ENCODE results near the gene C3orf20. TPM values are rescaled to one million over a fixed set of nuclear protein-coding genes. Genes with fewer than 3 reads are reported as not detected.

The C3orf20 gene
- total and polyA plus RNA-seq, 7 donors, result 0.03 to 0.16 TPM; not detected in 5

- peaks cover 0 to 7% (median 2%) of the 10 kb centered on the region in 4 donors for H3K9me3 ChIP-seq
- WGBS, 2 donors, result 80 to 92% methylated on average over 4 of the region's 4 CpGs
- H3K4me1 ChIP-seq, result no peaks in the 10 kb centered on the region
- intact Hi-C loops (cut with DNase I), result no loop called here
- no peak for DNase-seq
- no peak overlapping the region for H3K27ac ChIP-seq
- H3K4me3 ChIP-seq, result no peak overlapping the region
- TF ChIP-seq EP300 (IDR thresholded peaks at IDR 0.05) (no peak), POLR2AphosphoS5 (IDR thresholded peaks at IDR 0.05) (no peak)
- H3K36me3 ChIP-seq, result no peaks in the 10 kb centered on the region
- no peaks in the 10 kb centered on the region for H3K27me3 ChIP-seq
Measured at GRCh38 chr3:14775563-14775962, 100.6 kb downstream of the C3orf20 start.

GRCh38 chr3:14779069-14779685, 104.2 kb downstream of the C3orf20 start:
- TF ChIP-seq POLR2AphosphoS5 (IDR thresholded peaks at IDR 0.05) (no peak), POLR2A (IDR thresholded peaks at IDR 0.05) (no peak), CTCF (IDR thresholded peaks at IDR 0.05) (no peak), EP300 (IDR thresholded peaks at IDR 0.05) (no peak)
- WGBS, 2 donors, result 94 to 97% methylated on average over 2 of the region's 2 CpGs
- intact Hi-C loops (cut with DNase I), result no loop called here

GRCh38 chr3:14780927-14781507, 106.1 kb downstream of the C3orf20 start:
- intact Hi-C loops (cut with DNase I), result loop anchor here (2.0 kb wide), 1 partner anchor 106 kb away; the partner anchor contains the start of gene C3orf20
- WGBS, 2 donors, result 28 to 41% methylated on average over 12 of the region's 12 CpGs
- Histone ChIP-seq H3K36me3 (no peaks in the 10 kb centered on the region), H3K27me3 (peaks cover 0 to 2% (median 0%) of the 10 kb centered on the region in 3 donors), H3K27ac (no peak overlapping the region), H3K9me3 (peaks cover 0 to 7% (median 2%) of the 10 kb centered on the region in 4 donors), H3K4me3 (no peak overlapping the region), H3K4me1 (no peaks in the 10 kb centered on the region)
- DNase-seq, result peak; percentile 72
- TF ChIP-seq POLR2AphosphoS5 (IDR thresholded peaks at IDR 0.05), result no peak
- TF ChIP-seq CTCF (IDR thresholded peaks at IDR 0.05), result peak in 3 of 4 experiments; percentile 27 to 48 (median 28)
- no peak for TF ChIP-seq POLR2A (IDR thresholded peaks at IDR 0.05)
- no peak for TF ChIP-seq EP300 (IDR thresholded peaks at IDR 0.05)

More at GRCh38 chr3:14779069-14779685, 104.2 kb downstream of the C3orf20 start:
- Histone ChIP-seq H3K36me3 (no peaks in the 10 kb centered on the region), H3K4me1 (no peaks in the 10 kb centered on the region), H3K9me3 (peaks cover 0 to 7% (median 2%) of the 10 kb centered on the region in 4 donors), H3K4me3 (no peak overlapping the region), H3K27me3 (no peaks in the 10 kb centered on the region), H3K27ac (no peak overlapping the region)
- no peak for DNase-seq

- H3K4me1 ChIP-seq, result no peaks in the 10 kb centered on the region
- intact Hi-C loops (cut with DNase I), result no loop called here
- TF ChIP-seq POLR2AphosphoS5 (IDR thresholded peaks at IDR 0.05), result no peak
- TF ChIP-seq POLR2A (IDR thresholded peaks at IDR 0.05), result no peak
- TF ChIP-seq EP300 (IDR thresholded peaks at IDR 0.05), result no peak
- no peak for TF ChIP-seq CTCF (IDR thresholded peaks at IDR 0.05)
- peaks cover 0 to 2% (median 0%) of the 10 kb centered on the region in 3 donors for H3K27me3 ChIP-seq
- no peaks in the 10 kb centered on the region for H3K36me3 ChIP-seq
- DNase-seq, result peak; percentile 15
- H3K4me3 ChIP-seq, result no peak overlapping the region
- H3K9me3 ChIP-seq, result peaks cover 0 to 7% (median 2%) of the 10 kb centered on the region in 4 donors
- H3K27ac ChIP-seq, result no peak overlapping the region
- 85 to 86% methylated on average over 2 of the region's 2 CpGs for WGBS, 2 donors
Measured at GRCh38 chr3:14783480-14784086, 108.6 kb downstream of the C3orf20 start.

GRCh38 chr3:14784087-14784681, 109.2 kb downstream of the C3orf20 start:
- 74 to 77% methylated on average over 8 of the region's 8 CpGs for WGBS, 2 donors
- H3K4me3 ChIP-seq, result no peak overlapping the region
- no peaks in the 10 kb centered on the region for H3K36me3 ChIP-seq
- DNase-seq, result peak; percentile 53
- TF ChIP-seq POLR2A (IDR thresholded peaks at IDR 0.05), result no peak
- no peak for TF ChIP-seq EP300 (IDR thresholded peaks at IDR 0.05)
- TF ChIP-seq CTCF (IDR thresholded peaks at IDR 0.05), result no peak
- TF ChIP-seq POLR2AphosphoS5 (IDR thresholded peaks at IDR 0.05), result no peak
- peaks cover 0 to 7% (median 0%) of the 10 kb centered on the region in 4 donors for H3K9me3 ChIP-seq
- H3K27ac ChIP-seq, result no peak overlapping the region
- intact Hi-C loops (cut with DNase I), result no loop called here
- peaks cover 0 to 2% (median 0%) of the 10 kb centered on the region in 3 donors for H3K27me3 ChIP-seq
- no peaks in the 10 kb centered on the region for H3K4me1 ChIP-seq

Measured in sigmoid colon (tissue), 7 donors.